PFSK-1 (cell line): ENCODE measurements around the gene DDX54.

Experiments
- POLR2AphosphoS5 ChIP-seq: IDR thresholded peaks from 2 replicates; pipeline ENCODE4 v1.6.1; 2012; ENCODE audit warnings: low read depth, mild to moderate bottlenecking, control low read depth, low read length, moderate library complexity
- REST ChIP-seq, 2 experiments: IDR thresholded peaks; 2 replicates each; pipeline versions ENCODE4 v1.6.1 to v1.8.0; 2011 to 2012; ENCODE audit warnings: low read depth in 2 of 2, low read length in 2 of 2, control low read depth in 1 of 2, inconsistent platforms in 1 of 2, mild to moderate bottlenecking in 1 of 2, moderate library complexity in 1 of 2; ENCODE audit not compliant: insufficient read depth in 1 of 2
- SIN3A ChIP-seq: IDR thresholded peaks from 2 replicates; pipeline ENCODE4 v1.6.1; 2012; ENCODE audit warnings: mild to moderate bottlenecking, low read length, moderate library complexity, borderline replicate concordance; ENCODE audit not compliant: insufficient read depth

- no peak for TF ChIP-seq POLR2AphosphoS5
- no peak for TF ChIP-seq REST (IDR thresholded peaks at IDR 0.05; ENCODE audit: insufficient read depth in 1 of 2, low read depth in 2 of 2, low read length in 2 of 2)
- no peak for TF ChIP-seq SIN3A
These were observed 23.0 kb upstream of the DDX54 start for GRCh38 chr12:113208041-113208934.
